ENCODE data around the gene SYT17.

DNA sequence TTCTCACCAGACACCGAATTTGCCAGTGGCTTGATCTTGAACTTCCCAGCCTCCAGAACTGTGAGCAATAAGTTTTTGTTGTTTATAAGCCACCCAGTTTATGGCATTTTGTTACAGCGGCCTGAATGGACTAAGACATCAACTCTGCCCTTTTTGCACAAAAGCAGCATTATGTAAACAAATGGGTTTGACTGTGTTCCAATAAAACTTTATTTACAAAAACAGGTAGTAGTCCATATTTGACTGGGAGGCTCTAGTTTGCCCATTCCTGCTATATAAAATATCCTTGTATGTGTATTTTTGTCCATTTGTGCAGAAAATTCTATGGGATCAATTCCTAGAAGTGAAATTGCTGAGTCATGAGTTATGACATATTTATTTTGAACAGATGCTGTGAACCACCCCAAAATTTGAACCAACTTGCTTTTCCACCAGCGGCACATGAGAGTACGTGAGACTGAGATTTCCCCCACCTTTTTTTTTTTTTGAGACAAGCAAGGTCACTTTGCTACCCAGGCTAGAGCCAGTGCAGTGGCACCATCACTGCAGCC lies 96.2 kb downstream of the SYT17 start:
- no peak for TF ChIP-seq POLR2A (IDR thresholded peaks at IDR 0.05; ENCODE audit: low read length)
- TF ChIP-seq GATA1 (IDR thresholded peaks at IDR 0.05; ENCODE audit: low read depth, low read length) = no peak

All from erythroblast (primary cell).